SU-DHL-6 (cell line): ENCODE measurements around the gene MMP17.

Experiments
- H2AFZ ChIP-seq: fragments of 200-600 bp; sonication (generic); 2 replicates; pipeline ENCODE4 v1.6.1; 2014; ENCODE audit warnings: low read depth, mild to moderate bottlenecking, moderate library complexity, mixed read lengths, antibody characterized with exemption, low read length; ENCODE audit not compliant: severe bottlenecking
- H3F3A ChIP-seq: fragments of 200-600 bp; shearing (Covaris generic); 2 replicates; pipeline ENCODE4 v1.6.0; 2016; ENCODE audit warnings: antibody characterized with exemption, mild to moderate bottlenecking; ENCODE audit not compliant: insufficient read depth
- H3K27ac ChIP-seq: fragments of 200-600 bp; sonication (generic); 2 replicates; pipeline ENCODE4 v1.5.1; 2016; ENCODE audit warnings: low read depth, mild to moderate bottlenecking, low read length, moderate library complexity, mixed read lengths
- H3K27me3 ChIP-seq: fragments of 200-600 bp; sonication (generic), shearing (Covaris generic); 2 replicates; pipeline ENCODE4 v1.6.0; 2014; ENCODE audit warnings: mild to moderate bottlenecking, low read length
- H3K36me3 ChIP-seq: fragments of 200-600 bp; sonication (generic); 2 replicates; pipeline ENCODE4 v1.6.1; 2014; ENCODE audit warnings: mild to moderate bottlenecking, low read length, mixed read lengths
- H3K4me2 ChIP-seq: fragments of 300-600, 200-600 bp; shearing (Covaris generic), sonication (generic); 2 replicates; pipeline ENCODE4 v1.6.0; 2014; ENCODE audit warnings: low read length, low read depth, mild to moderate bottlenecking; ENCODE audit not compliant: poor library complexity, severe bottlenecking
- H3K4me3 ChIP-seq: fragments of 200-600 bp; sonication (generic); 2 replicates; pipeline ENCODE4 v1.5.1; 2014; ENCODE audit warnings: antibody characterized with exemption, low read length, mild to moderate bottlenecking, mixed read lengths; ENCODE audit not compliant: insufficient read depth, poor library complexity, severe bottlenecking
- H3K79me2 ChIP-seq: fragments of 200-600 bp; sonication (generic); 2 replicates; pipeline ENCODE4 v1.6.1; 2014; ENCODE audit warnings: mild to moderate bottlenecking, low read length, moderate library complexity; ENCODE audit not compliant: insufficient read depth
- H3K9ac ChIP-seq: fragments of 200-600 bp; sonication (generic); 2 replicates; pipeline ENCODE4 v1.7.0; 2014; ENCODE audit warnings: mild to moderate bottlenecking, low read length
- H3K9me2 ChIP-seq: fragments of 200-600 bp; sonication (generic); replicated peaks from 2 replicates; pipeline ENCODE4 v1.6.1; 2014; ENCODE audit warnings: low read length; ENCODE audit not compliant: insufficient read depth
- H3K9me3 ChIP-seq: fragments of 200-600 bp; sonication (generic); 2 replicates; pipeline ENCODE4 v1.6.1; 2014; ENCODE audit warnings: low read length, mixed read lengths; ENCODE audit not compliant: insufficient read depth
- H4K20me1 ChIP-seq: fragments of 200-600 bp; sonication (generic); 2 replicates; pipeline ENCODE4 v1.6.1; 2014; ENCODE audit warnings: low read depth, mild to moderate bottlenecking, antibody characterized with exemption, low read length, moderate library complexity, mixed read lengths
- CTCF ChIP-seq: fragments of 200-600 bp; sonication (generic); IDR thresholded peaks from one replicate; pipeline ENCODE4 v1.5.1; 2017; ENCODE audit warnings: antibody characterized with exemption, mild to moderate bottlenecking, low read length, moderate library complexity; ENCODE audit not compliant: insufficient read depth, poor library complexity, severe bottlenecking
- EZH2phosphoT487 ChIP-seq: fragments of 200-600 bp; sonication (generic), shearing (Covaris generic); conservative IDR thresholded peaks from 2 replicates; pipeline ENCODE4 v1.6.1; 2018; ENCODE audit warnings: mild to moderate bottlenecking, antibody characterized with exemption, low read length, moderate library complexity, mixed read lengths

The MMP17 gene

GRCh38 chr12:131831635-131832041, 3.4 kb downstream of the MMP17 start:
- Histone ChIP-seq H4K20me1 (no peaks in the 10 kb centered on the region), H3K9me3 (no peaks in the 10 kb centered on the region), H2AFZ (no peak overlapping the region), H3K9me2 (no peaks in the 10 kb centered on the region), H3K9ac (no peak overlapping the region), H3K79me2 (no peaks in the 10 kb centered on the region), H3K4me3 (no peak overlapping the region), H3F3A (no peaks in the 10 kb centered on the region), H3K4me2 (no peak overlapping the region), H3K27me3 (no peaks in the 10 kb centered on the region), H3K27ac (no peak overlapping the region), H3K36me3 (no peaks in the 10 kb centered on the region)
- TF ChIP-seq CTCF = no peak
- TF ChIP-seq EZH2phosphoT487 = no peak

- Histone ChIP-seq H2AFZ (no peak overlapping the region), H3F3A (no peaks in the 10 kb centered on the region), H3K27ac (no peak overlapping the region), H3K79me2 (no peaks in the 10 kb centered on the region), H3K27me3 (no peaks in the 10 kb centered on the region), H3K4me3 (no peak overlapping the region), H3K36me3 (no peaks in the 10 kb centered on the region), H3K4me2 (no peak overlapping the region), H3K9me3 (no peaks in the 10 kb centered on the region), H4K20me1 (no peaks in the 10 kb centered on the region), H3K9me2 (no peaks in the 10 kb centered on the region), H3K9ac (no peak overlapping the region)
- TF ChIP-seq CTCF (no peak), EZH2phosphoT487 (no peak)
Observed at GRCh38 chr12:131832321-131833231, 4.4 kb downstream of the MMP17 start.

GRCh38 chr12:131833288-131833895, 5.2 kb downstream of the MMP17 start:
- Histone ChIP-seq H3K9me2 (no peaks in the 10 kb centered on the region), H3K27me3 (no peaks in the 10 kb centered on the region), H3K9me3 (no peaks in the 10 kb centered on the region), H3K79me2 (no peaks in the 10 kb centered on the region), H3K36me3 (no peaks in the 10 kb centered on the region), H2AFZ (no peak overlapping the region), H3F3A (no peaks in the 10 kb centered on the region), H3K4me3 (no peak overlapping the region), H3K4me2 (no peak overlapping the region), H3K9ac (no peak overlapping the region), H4K20me1 (no peaks in the 10 kb centered on the region), H3K27ac (no peak overlapping the region)
- TF ChIP-seq EZH2phosphoT487 (no peak), CTCF (no peak)
